Measurements from ENCODE around the gene NCEH1.

The NCEH1 gene

GRCh38 chr3:172655388-172655787 lies 55.5 kb downstream of the NCEH1 start:
- no peak overlapping the region for H3K4me2 ChIP-seq (ENCODE audit: low read depth, low read length, poor library complexity, severe bottlenecking)
- H2AFZ ChIP-seq (ENCODE audit: low read length), result no peak overlapping the region
- peaks cover 25% of the 10 kb centered on the region for H3K4me1 ChIP-seq (ENCODE audit: insufficient read depth, low read length, poor library complexity, severe bottlenecking)
- 0 out of 2 replicates have a peak, but pooled peaks cover 2% of the 10 kb centered on the region for H3K9me3 ChIP-seq (ENCODE audit: insufficient read depth, low read depth, low read length)
- TF ChIP-seq CTCF (conservative IDR thresholded peaks at IDR 0.05; ENCODE audit: low read length), result no peak
- TF ChIP-seq EZH2phosphoT487 (IDR thresholded peaks at IDR 0.05; ENCODE audit: borderline replicate concordance), result no peak
- no peaks in the 10 kb centered on the region for H3K9me2 ChIP-seq (replicated peaks; ENCODE audit: low read depth, low read length)
- H3K27me3 ChIP-seq (ENCODE audit: insufficient read depth, low read length, poor library complexity, severe bottlenecking), result no peaks in the 10 kb centered on the region
- no peaks in the 10 kb centered on the region for H3K79me2 ChIP-seq (ENCODE audit: insufficient read depth, low read length)
- H3F3A ChIP-seq (ENCODE audit: low read depth), result no peaks in the 10 kb centered on the region
- H4K20me1 ChIP-seq (ENCODE audit: insufficient read depth, low read length, poor library complexity, severe bottlenecking), result no peaks in the 10 kb centered on the region
- no peaks in the 10 kb centered on the region for H3K36me3 ChIP-seq (ENCODE audit: insufficient read depth, low read length)
- H3K9ac ChIP-seq (ENCODE audit: low read depth, low read length, poor library complexity, severe bottlenecking), result no peak overlapping the region
- H3K4me3 ChIP-seq (ENCODE audit: low read length, poor library complexity, severe bottlenecking), result no peak overlapping the region

- Histone ChIP-seq H3K9ac (ENCODE audit: low read depth, low read length, poor library complexity, severe bottlenecking) (no peak overlapping the region), H3K36me3 (ENCODE audit: insufficient read depth, low read length) (no peaks in the 10 kb centered on the region), H3K4me3 (ENCODE audit: low read length, poor library complexity, severe bottlenecking) (no peak overlapping the region), H4K20me1 (ENCODE audit: insufficient read depth, low read length, poor library complexity, severe bottlenecking) (no peaks in the 10 kb centered on the region), H3K27me3 (ENCODE audit: insufficient read depth, low read length, poor library complexity, severe bottlenecking) (no peaks in the 10 kb centered on the region), H3K79me2 (ENCODE audit: insufficient read depth, low read length) (no peaks in the 10 kb centered on the region), H3K9me3 (ENCODE audit: insufficient read depth, low read depth, low read length) (0 out of 2 replicates have a peak, but pooled peaks cover 2% of the 10 kb centered on the region), H2AFZ (ENCODE audit: low read length) (no peak overlapping the region), H3K4me1 (ENCODE audit: insufficient read depth, low read length, poor library complexity, severe bottlenecking) (peaks cover 21% of the 10 kb centered on the region), H3K9me2 (replicated peaks; ENCODE audit: low read depth, low read length) (no peaks in the 10 kb centered on the region), H3F3A (ENCODE audit: low read depth) (no peaks in the 10 kb centered on the region), H3K4me2 (ENCODE audit: low read depth, low read length, poor library complexity, severe bottlenecking) (no peak overlapping the region)
- TF ChIP-seq EZH2phosphoT487 (IDR thresholded peaks at IDR 0.05; ENCODE audit: borderline replicate concordance) (no peak), CTCF (conservative IDR thresholded peaks at IDR 0.05; ENCODE audit: low read length) (no peak)
Measured at GRCh38 chr3:172654470-172654869, 56.4 kb downstream of the NCEH1 start.

DNA sequence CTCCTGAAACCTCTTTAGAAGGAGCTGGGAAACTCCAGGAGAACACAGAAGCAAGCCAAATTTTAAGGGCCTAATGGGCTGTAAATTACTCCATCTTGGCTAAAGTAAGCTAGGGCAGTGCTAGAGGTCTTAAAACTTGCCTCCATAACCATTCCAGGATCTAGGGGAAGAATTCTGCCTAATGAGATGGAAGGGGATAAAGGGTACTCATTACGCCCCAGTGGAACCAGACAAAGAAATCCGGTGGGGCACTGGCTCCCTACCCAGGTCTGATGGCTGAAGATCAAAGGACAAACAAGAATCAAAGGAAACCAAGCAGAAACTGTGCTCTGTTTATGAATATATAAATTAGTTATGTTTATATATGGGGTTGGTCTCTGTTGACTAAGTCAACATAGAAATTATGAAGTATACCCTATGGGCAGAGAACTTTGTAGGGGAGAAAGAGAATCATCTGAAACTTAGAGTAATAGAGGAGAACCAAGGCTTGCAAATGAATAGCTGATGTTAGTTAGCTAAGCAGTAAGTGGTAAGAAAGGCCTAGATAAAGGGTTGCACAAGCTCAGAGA lies 57.8 kb downstream of the NCEH1 start:
- no peaks in the 10 kb centered on the region for H3K9me2 ChIP-seq (replicated peaks; ENCODE audit: low read depth, low read length)
- H3K4me1 ChIP-seq (ENCODE audit: insufficient read depth, low read length, poor library complexity, severe bottlenecking), result peaks cover 18% of the 10 kb centered on the region
- H3K4me2 ChIP-seq (ENCODE audit: low read depth, low read length, poor library complexity, severe bottlenecking), result no peak overlapping the region
- no peaks in the 10 kb centered on the region for H3K79me2 ChIP-seq (ENCODE audit: insufficient read depth, low read length)
- H3F3A ChIP-seq (ENCODE audit: low read depth), result no peaks in the 10 kb centered on the region
- H3K4me3 ChIP-seq (ENCODE audit: low read length, poor library complexity, severe bottlenecking), result no peak overlapping the region
- H2AFZ ChIP-seq (ENCODE audit: low read length), result no peak overlapping the region
- TF ChIP-seq EZH2phosphoT487 (IDR thresholded peaks at IDR 0.05; ENCODE audit: borderline replicate concordance), result no peak
- TF ChIP-seq CTCF (conservative IDR thresholded peaks at IDR 0.05; ENCODE audit: low read length), result no peak
- no peaks in the 10 kb centered on the region for H3K27me3 ChIP-seq (ENCODE audit: insufficient read depth, low read length, poor library complexity, severe bottlenecking)
- no peak overlapping the region for H3K9ac ChIP-seq (ENCODE audit: low read depth, low read length, poor library complexity, severe bottlenecking)
- no peaks in the 10 kb centered on the region for H4K20me1 ChIP-seq (ENCODE audit: insufficient read depth, low read length, poor library complexity, severe bottlenecking)
- no peaks in the 10 kb centered on the region for H3K36me3 ChIP-seq (ENCODE audit: insufficient read depth, low read length)
- no peaks in the 10 kb centered on the region for H3K9me3 ChIP-seq (ENCODE audit: insufficient read depth, low read depth, low read length)
